Stimulated activated CD4-positive, alpha-beta T cell treated with anti-CD3 and anti-CD28 coated beads, Interleukin-15, amount 100 ng/mL, for 1 hour (primary cell): ENCODE results near the gene CHST11.

ENCODE experiments used
- DNase-seq, 2 donors: peaks; one replicate each; pipeline ENCODE4 v3.0.0-alpha.2; 2020; ENCODE audit warnings: low read depth in 1 of 2, low spot score in 1 of 2

CHST11 gene

GRCh38 chr12:104427547-104427938 lies 29.2 kb upstream of the CHST11 start:
- DNase-seq, result no peak

- no peak for DNase-seq
Measured at GRCh38 chr12:104433061-104433460, 23.7 kb upstream of the CHST11 start.

- DNase-seq, result no peak
Measured at GRCh38 chr12:104434129-104434528, 22.6 kb upstream of the CHST11 start.

GRCh38 chr12:104435175-104435574 lies 21.6 kb upstream of the CHST11 start:
- DNase-seq, result no peak

- DNase-seq, result no peak
Measured at GRCh38 chr12:104435765-104436164, 21.0 kb upstream of the CHST11 start.

GRCh38 chr12:104436790-104437189 lies 20.0 kb upstream of the CHST11 start:
- no peak for DNase-seq

GRCh38 chr12:104438134-104438533 lies 18.6 kb upstream of the CHST11 start:
- no peak for DNase-seq

GRCh38 chr12:104439137-104439536 lies 17.6 kb upstream of the CHST11 start:
- DNase-seq, result no peak

- DNase-seq, result no peak
Measured at GRCh38 chr12:104443008-104443407, 13.7 kb upstream of the CHST11 start.

GRCh38 chr12:104446646-104447421 lies 9.9 kb upstream of the CHST11 start:
- no peak for DNase-seq

- DNase-seq, result no peak
Measured at GRCh38 chr12:104448031-104448430, 8.7 kb upstream of the CHST11 start.

GRCh38 chr12:104448451-104448850 lies 8.3 kb upstream of the CHST11 start:
- no peak for DNase-seq

- no peak for DNase-seq
Measured at GRCh38 chr12:104450700-104451099, 6.0 kb upstream of the CHST11 start.

- no peak for DNase-seq
Measured at GRCh38 chr12:104452087-104452486, 4.7 kb upstream of the CHST11 start.

GRCh38 chr12:104453133-104453532 lies 3.6 kb upstream of the CHST11 start:
- no peak for DNase-seq

- DNase-seq, result no peak
Measured at GRCh38 chr12:104454997-104455396, 1.8 kb upstream of the CHST11 start.

GRCh38 chr12:104455578-104456416 lies 951 bp upstream of the CHST11 start:
- no peak for DNase-seq

- DNase-seq, result peak; percentile 31 to 44
Measured at GRCh38 chr12:104456950-104457745, 400 bp downstream of the CHST11 start.

- peak; percentile 38 to 44 for DNase-seq
Measured at GRCh38 chr12:104457746-104458693, 1.3 kb downstream of the CHST11 start.

GRCh38 chr12:104458694-104459367 lies 2.1 kb downstream of the CHST11 start:
- DNase-seq, result no peak
